Spinal cord (tissue), 10 donors: ENCODE measurements around the gene RPS6KA4. TPM values are rescaled to one million over a fixed set of nuclear protein-coding genes. Genes with fewer than 3 reads are reported as not detected.

ENCODE experiments used
- DNase-seq, 6 donors: peaks; one replicate each; pipeline versions ENCODE4 v3.0.0 to v3.0.0-alpha.2; 2013 to 2015; ENCODE audit warnings: low spot score in 6 of 6, low read depth in 4 of 6
- H3K27ac ChIP-seq: one replicate; pipeline ENCODE4 v1.5.1; 2013; ENCODE audit warnings: low read depth, low read length, control low read depth
- H3K27me3 ChIP-seq: one replicate; pipeline ENCODE4 v1.6.1; 2013; ENCODE audit warnings: low read length; ENCODE audit not compliant: control insufficient read depth, insufficient read depth
- H3K36me3 ChIP-seq: one replicate; pipeline ENCODE4 v1.6.1; 2013; ENCODE audit warnings: low read length; ENCODE audit not compliant: control insufficient read depth, insufficient read depth
- H3K4me1 ChIP-seq: one replicate; pipeline ENCODE4 v1.6.1; 2013; ENCODE audit warnings: low read length; ENCODE audit not compliant: control insufficient read depth, insufficient read depth
- H3K4me3 ChIP-seq: one replicate; pipeline ENCODE4 v1.5.1; 2013; ENCODE audit warnings: low read depth, low read length, control low read depth
- H3K9me3 ChIP-seq: one replicate; pipeline ENCODE4 v1.6.1; 2013; ENCODE audit warnings: low read length; ENCODE audit not compliant: control insufficient read depth, insufficient read depth
- WGBS: methylation state at CpG from one replicate; pipeline ENCODE4 v1.1.5; 2013; ENCODE audit warnings: missing lambda C conversion rate; ENCODE audit not compliant: insufficient coverage; 5-methylcytosine and 5-hydroxymethylcytosine counted together
- polyA plus RNA-seq, 2 donors: library from polyadenylated mRNA; unstranded; fragments of 120-200 nt; gene quantifications; one replicate each; pipeline ENCODE4 v1.2.1, GENCODE V29; 2013; ENCODE audit not compliant: insufficient read length in 2 of 2
- total RNA-seq, 2 donors: library from RNA; depleted of rRNA in 1 of 2; stranded (reverse); fragments of 120-200 nt in 1 of 2; fragments of >200 nt in 1 of 2; gene quantifications; one replicate each; pipeline versions ENCODE4 v1.2.3 to v1.2.4, GENCODE V29; 2013 to 2014
- donor health status: healthy.

The RPS6KA4 gene
- total and polyA plus RNA-seq, 4 donors, result 11.3 to 27.2 (median 20.6) TPM

GRCh38 chr11:64364435-64364834 lies 5.5 kb downstream of the RPS6KA4 start:
- Histone ChIP-seq H3K27me3 (peaks cover 6% of the 10 kb centered on the region), H3K4me3 (no peak overlapping the region), H3K4me1 (peaks cover 17% of the 10 kb centered on the region), H3K9me3 (no peaks in the 10 kb centered on the region), H3K27ac (no peak overlapping the region), H3K36me3 (peaks cover 81% of the 10 kb centered on the region)
- no peak for DNase-seq
- WGBS, result 89% methylated on average over 3 of the region's 6 CpGs

- DNase-seq, result no peak
- H3K9me3 ChIP-seq, result no peaks in the 10 kb centered on the region
- H3K36me3 ChIP-seq, result peaks cover 85% of the 10 kb centered on the region
- no peak overlapping the region for H3K4me3 ChIP-seq
- no CpG with 5 or more reads among the region's 4 CpGs for WGBS
- H3K27me3 ChIP-seq, result peaks cover 6% of the 10 kb centered on the region
- no peak overlapping the region for H3K27ac ChIP-seq
- peaks cover 14% of the 10 kb centered on the region for H3K4me1 ChIP-seq
Observed at GRCh38 chr11:64364911-64365310, 5.9 kb downstream of the RPS6KA4 start.

- no peak overlapping the region for H3K27ac ChIP-seq
- H3K9me3 ChIP-seq, result no peaks in the 10 kb centered on the region
- DNase-seq, result no peak
- H3K36me3 ChIP-seq, result peaks cover 84% of the 10 kb centered on the region
- H3K27me3 ChIP-seq, result peaks cover 6% of the 10 kb centered on the region
- H3K4me3 ChIP-seq, result no peak overlapping the region
- H3K4me1 ChIP-seq, result peaks cover 2% of the 10 kb centered on the region
- no CpG with 5 or more reads among the region's 1 CpG for WGBS
Observed at GRCh38 chr11:64366751-64367150, 7.8 kb downstream of the RPS6KA4 start.

- H3K27me3 ChIP-seq, result peaks cover 6% of the 10 kb centered on the region
- no peak overlapping the region for H3K4me3 ChIP-seq
- H3K4me1 ChIP-seq, result peaks cover 2% of the 10 kb centered on the region
- DNase-seq, result no peak
- peaks cover 76% of the 10 kb centered on the region for H3K36me3 ChIP-seq
- H3K27ac ChIP-seq, result no peak overlapping the region
- 56% methylated on average over 41 of the region's 46 CpGs for WGBS
- H3K9me3 ChIP-seq, result no peaks in the 10 kb centered on the region
Observed at GRCh38 chr11:64367931-64368672, 9.1 kb downstream of the RPS6KA4 start.

- peaks cover 6% of the 10 kb centered on the region for H3K27me3 ChIP-seq
- H3K4me1 ChIP-seq, result peaks cover 2% of the 10 kb centered on the region
- no peak for DNase-seq
- 49% methylated on average over 28 of the region's 28 CpGs for WGBS
- no peak overlapping the region for H3K4me3 ChIP-seq
- H3K36me3 ChIP-seq, result peaks cover 70% of the 10 kb centered on the region
- H3K27ac ChIP-seq, result no peak overlapping the region
- H3K9me3 ChIP-seq, result no peaks in the 10 kb centered on the region
Observed at GRCh38 chr11:64368673-64369074, 9.7 kb downstream of the RPS6KA4 start.

GRCh38 chr11:64369440-64370421 lies 10.8 kb downstream of the RPS6KA4 start:
- Histone ChIP-seq H3K27ac (no peak overlapping the region), H3K9me3 (no peaks in the 10 kb centered on the region), H3K27me3 (peaks cover 6% of the 10 kb centered on the region), H3K4me3 (no peak overlapping the region), H3K4me1 (peaks cover 2% of the 10 kb centered on the region), H3K36me3 (peaks cover 69% of the 10 kb centered on the region)
- 46% methylated on average over 75 of the region's 82 CpGs for WGBS
- DNase-seq, result peak in 1 of 6 donors; percentile 58

GRCh38 chr11:64371201-64371600 lies 12.2 kb downstream of the RPS6KA4 start:
- no peak overlapping the region for H3K4me3 ChIP-seq
- H3K27me3 ChIP-seq, result peaks cover 6% of the 10 kb centered on the region
- no peaks in the 10 kb centered on the region for H3K9me3 ChIP-seq
- H3K4me1 ChIP-seq, result peaks cover 2% of the 10 kb centered on the region
- H3K27ac ChIP-seq, result no peak overlapping the region
- H3K36me3 ChIP-seq, result peaks cover 54% of the 10 kb centered on the region
- no peak for DNase-seq
- 79% methylated on average over 10 of the region's 22 CpGs for WGBS

GRCh38 chr11:64372021-64372420 lies 13.1 kb downstream of the RPS6KA4 start:
- H3K36me3 ChIP-seq, result peaks cover 49% of the 10 kb centered on the region
- no peak overlapping the region for H3K4me3 ChIP-seq
- H3K4me1 ChIP-seq, result peaks cover 2% of the 10 kb centered on the region
- no peaks in the 10 kb centered on the region for H3K9me3 ChIP-seq
- no peak overlapping the region for H3K27ac ChIP-seq
- 92% methylated on average over 4 of the region's 6 CpGs for WGBS
- peaks cover 2% of the 10 kb centered on the region for H3K27me3 ChIP-seq
- DNase-seq, result no peak

- peaks cover 2% of the 10 kb centered on the region for H3K27me3 ChIP-seq
- no peak overlapping the region for H3K27ac ChIP-seq
- H3K36me3 ChIP-seq, result peaks cover 40% of the 10 kb centered on the region
- peaks cover 2% of the 10 kb centered on the region for H3K4me1 ChIP-seq
- peak in 2 of 6 donors; percentile 16 to 82 for DNase-seq
- H3K9me3 ChIP-seq, result no peaks in the 10 kb centered on the region
- H3K4me3 ChIP-seq, result no peak overlapping the region
- 80% methylated on average over 18 of the region's 18 CpGs for WGBS
Observed at GRCh38 chr11:64372802-64373597, 14.0 kb downstream of the RPS6KA4 start.
